H1 (cell line): Measurements from ENCODE around the gene EML1.

Experiments
- BRCA1 ChIP-seq: IDR thresholded peaks from 2 replicates; pipeline ENCODE4 v1.6.1; 2012; ENCODE audit warnings: low read depth, low read length, improper control_type of control experiment
- CTCF ChIP-seq, 3 experiments: IDR thresholded peaks; 1 replicate in 2 of 3; 2 replicates in 1 of 3; pipeline versions ENCODE4 v1.5.1 to v1.6.1; 2011; ENCODE audit warnings: low read length in 3 of 3, mild to moderate bottlenecking in 3 of 3, inconsistent platforms in 2 of 3, low read depth in 1 of 3, moderate library complexity in 1 of 3; ENCODE audit not compliant: insufficient read depth in 1 of 3; ENCODE audit errors: control extremely low read depth in 1 of 3
- EGR1 ChIP-seq: IDR thresholded peaks from 2 replicates; pipeline ENCODE4 v1.6.1; 2011; ENCODE audit warnings: low read depth, low read length, borderline replicate concordance
- EZH2 ChIP-seq: fragments of 200-600 bp; sonication (generic); IDR thresholded peaks from 2 replicates; pipeline ENCODE4 v1.7.1; 2012; ENCODE audit warnings: low read depth, mild to moderate bottlenecking, moderate library complexity, low read length, inconsistent platforms; ENCODE audit not compliant: severe bottlenecking
- FOSL1 ChIP-seq: IDR thresholded peaks from 2 replicates; pipeline ENCODE4 v1.6.1; 2011; ENCODE audit warnings: mild to moderate bottlenecking, low read depth, low read length, moderate library complexity; ENCODE audit not compliant: insufficient read depth
- POLR2A ChIP-seq, 2 experiments: IDR thresholded peaks; 1 replicate in 1 of 2; 2 replicates in 1 of 2; pipeline ENCODE4 v1.6.1; 2011; ENCODE audit warnings: low read depth in 2 of 2, low read length in 2 of 2, mild to moderate bottlenecking in 2 of 2; ENCODE audit errors: control extremely low read depth in 1 of 2
- POLR2AphosphoS5 ChIP-seq: IDR thresholded peaks from 2 replicates; pipeline ENCODE4 v1.6.1; 2011; ENCODE audit warnings: low read depth, low read length
- RAD21 ChIP-seq, 2 experiments: IDR thresholded peaks in 1 of 2; conservative IDR thresholded peaks in 1 of 2; 2 replicates each; pipeline ENCODE4 v1.6.1; 2011; ENCODE audit warnings: low read depth in 2 of 2, low read length in 2 of 2, improper control_type of control experiment in 1 of 2, inconsistent platforms in 1 of 2, mild to moderate bottlenecking in 1 of 2, moderate library complexity in 1 of 2
- SP4 ChIP-seq: IDR thresholded peaks from 2 replicates; pipeline ENCODE4 v1.6.1; 2012; ENCODE audit warnings: low read length, inconsistent platforms
- TAF1 ChIP-seq: IDR thresholded peaks from 2 replicates; pipeline ENCODE4 v1.6.1; 2011; ENCODE audit warnings: mild to moderate bottlenecking, low read depth, low read length
- YY1 ChIP-seq: IDR thresholded peaks from 2 replicates; pipeline ENCODE4 v1.6.1; 2011; ENCODE audit warnings: low read depth, mild to moderate bottlenecking, low read length
- TF ChIP-seq, protein P1 (sequence below): IDR thresholded peaks from 2 replicates; pipeline ENCODE4 v1.6.1; 2011; ENCODE audit warnings: low read depth, mild to moderate bottlenecking, low read length; ENCODE audit not compliant: insufficient read depth
- TF ChIP-seq, protein P2 (sequence below): IDR thresholded peaks from 2 replicates; pipeline ENCODE4 v1.6.1; 2012; ENCODE audit warnings: inconsistent platforms

DNA sequence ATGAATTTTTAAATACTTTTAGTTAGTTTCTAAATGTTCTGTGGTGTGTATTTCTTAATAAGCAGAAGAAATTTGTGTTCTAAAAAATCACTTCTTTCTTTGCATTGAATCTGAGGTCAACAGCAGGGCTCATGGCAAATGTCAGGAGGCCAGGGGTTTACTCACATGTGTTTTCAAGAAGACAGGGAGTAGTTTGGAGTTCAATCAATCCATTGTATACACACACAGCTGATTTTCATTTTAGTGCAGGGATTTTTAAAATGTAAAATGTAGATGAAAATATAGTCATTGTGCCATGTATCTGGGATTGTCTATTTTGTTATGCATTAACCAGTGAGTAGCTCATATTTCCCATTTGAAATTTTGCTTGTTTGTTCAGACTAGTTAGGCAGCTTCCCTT is 62.1 kb downstream of the EML1 start:
- TF ChIP-seq, protein P1, sequence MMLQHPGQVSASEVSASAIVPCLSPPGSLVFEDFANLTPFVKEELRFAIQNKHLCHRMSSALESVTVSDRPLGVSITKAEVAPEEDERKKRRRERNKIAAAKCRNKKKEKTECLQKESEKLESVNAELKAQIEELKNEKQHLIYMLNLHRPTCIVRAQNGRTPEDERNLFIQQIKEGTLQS, result no peak
- TF ChIP-seq, protein P2, sequence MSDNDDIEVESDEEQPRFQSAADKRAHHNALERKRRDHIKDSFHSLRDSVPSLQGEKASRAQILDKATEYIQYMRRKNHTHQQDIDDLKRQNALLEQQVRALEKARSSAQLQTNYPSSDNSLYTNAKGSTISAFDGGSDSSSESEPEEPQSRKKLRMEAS, result no peak
- TF ChIP-seq CTCF (IDR thresholded peaks at IDR 0.05; ENCODE audit: control extremely low read depth in 1 of 3, insufficient read depth in 1 of 3, low read depth in 1 of 3, low read length in 3 of 3) (no peak), POLR2A (IDR thresholded peaks at IDR 0.05; ENCODE audit: control extremely low read depth in 1 of 2, low read depth in 2 of 2, low read length in 2 of 2) (no peak), EZH2 (no peak), EGR1 (no peak), BRCA1 (no peak), FOSL1 (no peak), RAD21 (IDR thresholded peaks at IDR 0.05 in 1 of 2, conservative IDR thresholded peaks at IDR 0.05 in 1 of 2; ENCODE audit: low read depth in 2 of 2, low read length in 2 of 2) (no peak), TAF1 (no peak), YY1 (no peak), POLR2AphosphoS5 (no peak), SP4 (no peak)
